ENCODE results near the gene NMNAT2.

Gene NMNAT2

GRCh38 chr1:183239220-183239742 is 178.9 kb downstream of the NMNAT2 start:
- DNase-seq (ENCODE audit: low spot score), result no peak

GRCh38 chr1:183238071-183238470 is 180.1 kb downstream of the NMNAT2 start:
- no peak for DNase-seq (ENCODE audit: low spot score)
- TF ChIP-seq, protein P1, sequence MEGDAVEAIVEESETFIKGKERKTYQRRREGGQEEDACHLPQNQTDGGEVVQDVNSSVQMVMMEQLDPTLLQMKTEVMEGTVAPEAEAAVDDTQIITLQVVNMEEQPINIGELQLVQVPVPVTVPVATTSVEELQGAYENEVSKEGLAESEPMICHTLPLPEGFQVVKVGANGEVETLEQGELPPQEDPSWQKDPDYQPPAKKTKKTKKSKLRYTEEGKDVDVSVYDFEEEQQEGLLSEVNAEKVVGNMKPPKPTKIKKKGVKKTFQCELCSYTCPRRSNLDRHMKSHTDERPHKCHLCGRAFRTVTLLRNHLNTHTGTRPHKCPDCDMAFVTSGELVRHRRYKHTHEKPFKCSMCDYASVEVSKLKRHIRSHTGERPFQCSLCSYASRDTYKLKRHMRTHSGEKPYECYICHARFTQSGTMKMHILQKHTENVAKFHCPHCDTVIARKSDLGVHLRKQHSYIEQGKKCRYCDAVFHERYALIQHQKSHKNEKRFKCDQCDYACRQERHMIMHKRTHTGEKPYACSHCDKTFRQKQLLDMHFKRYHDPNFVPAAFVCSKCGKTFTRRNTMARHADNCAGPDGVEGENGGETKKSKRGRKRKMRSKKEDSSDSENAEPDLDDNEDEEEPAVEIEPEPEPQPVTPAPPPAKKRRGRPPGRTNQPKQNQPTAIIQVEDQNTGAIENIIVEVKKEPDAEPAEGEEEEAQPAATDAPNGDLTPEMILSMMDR (IDR thresholded peaks at IDR 0.05; ENCODE audit: extremely low read depth, missing control alignments), result no peak

More at GRCh38 chr1:183239220-183239742, 178.9 kb downstream of the NMNAT2 start:
- TF ChIP-seq, protein P1 (IDR thresholded peaks at IDR 0.05; ENCODE audit: extremely low read depth, missing control alignments), result no peak

DNA sequence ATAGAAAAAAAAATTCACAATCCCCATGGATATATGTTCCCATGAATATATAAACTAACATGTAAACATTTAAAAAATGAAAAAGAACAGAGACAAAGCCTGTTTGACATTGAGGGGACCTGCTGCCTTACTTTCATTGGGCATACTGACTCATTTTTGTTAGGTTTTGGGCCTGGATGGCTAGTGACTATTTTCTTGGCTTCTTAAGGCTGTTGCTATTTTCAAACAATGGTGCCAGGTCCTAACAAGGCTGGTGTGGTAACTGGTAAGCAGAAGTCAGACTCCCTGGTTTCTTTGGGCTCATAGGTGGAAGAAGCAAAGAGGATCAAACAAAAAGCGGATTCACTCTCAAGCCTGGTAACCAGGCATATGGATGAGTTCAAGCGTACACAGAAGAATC is 181.1 kb downstream of the NMNAT2 start:
- no peak for DNase-seq (ENCODE audit: low spot score)
- TF ChIP-seq, protein P1 (IDR thresholded peaks at IDR 0.05; ENCODE audit: extremely low read depth, missing control alignments), result no peak

GRCh38 chr1:183236158-183236725 is 181.9 kb downstream of the NMNAT2 start:
- TF ChIP-seq, protein P1 (IDR thresholded peaks at IDR 0.05; ENCODE audit: extremely low read depth, missing control alignments), result no peak
- DNase-seq (ENCODE audit: low spot score), result no peak

DNA sequence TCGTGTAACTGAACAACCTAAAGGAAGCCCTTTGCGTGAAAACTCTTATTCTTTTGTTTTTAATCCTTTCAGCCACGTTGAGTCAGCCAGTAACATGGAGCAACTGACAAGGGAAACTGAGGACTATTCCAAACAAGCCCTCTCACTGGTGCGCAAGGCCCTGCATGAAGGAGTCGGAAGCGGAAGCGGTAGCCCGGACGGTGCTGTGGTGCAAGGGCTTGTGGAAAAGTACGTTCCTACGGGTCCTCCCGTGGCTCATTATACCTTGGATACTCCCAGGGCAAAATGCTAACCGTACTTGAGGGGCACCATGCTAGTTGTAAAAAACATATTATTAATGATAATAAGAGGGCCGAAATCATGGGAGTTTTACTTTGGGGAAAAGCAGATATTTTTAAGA is 182.7 kb downstream of the NMNAT2 start:
- TF ChIP-seq, protein P1 (IDR thresholded peaks at IDR 0.05; ENCODE audit: extremely low read depth, missing control alignments), result no peak
- DNase-seq (ENCODE audit: low spot score), result no peak

GRCh38 chr1:183234660-183235476 is 183.3 kb downstream of the NMNAT2 start:
- no peak for DNase-seq (ENCODE audit: low spot score)
- TF ChIP-seq, protein P1 (IDR thresholded peaks at IDR 0.05; ENCODE audit: extremely low read depth, missing control alignments), result no peak

GRCh38 chr1:183233113-183233512 is 185.1 kb downstream of the NMNAT2 start:
- no peak for DNase-seq (ENCODE audit: low spot score)

More at GRCh38 chr1:183233113-183233512, 185.1 kb downstream of the NMNAT2 start:
- TF ChIP-seq, protein P1 (IDR thresholded peaks at IDR 0.05; ENCODE audit: extremely low read depth, missing control alignments), result no peak

All from GM20000 (cell line).